Amniotic epithelial cell (primary cell): ENCODE measurements around the gene TMEFF1.

Experiments
- DNase-seq: peaks from one replicate; pipeline ENCODE4 v3.0.0-alpha.2; 2010; ENCODE audit warnings: low read depth

The TMEFF1 gene

GRCh38 chr9:100447041-100447440 is 25.9 kb upstream of the TMEFF1 start:
- DNase-seq = no peak

- DNase-seq = no peak
Measured at GRCh38 chr9:100448266-100448665, 24.7 kb upstream of the TMEFF1 start.

GRCh38 chr9:100449420-100449819 is 23.5 kb upstream of the TMEFF1 start:
- DNase-seq = no peak

GRCh38 chr9:100452894-100453293 is 20.1 kb upstream of the TMEFF1 start:
- DNase-seq = no peak

- no peak for DNase-seq
Measured at GRCh38 chr9:100455470-100455869, 17.5 kb upstream of the TMEFF1 start.

GRCh38 chr9:100457517-100457916 is 15.4 kb upstream of the TMEFF1 start:
- no peak for DNase-seq

- DNase-seq = no peak
Measured at GRCh38 chr9:100459963-100460362, 13.0 kb upstream of the TMEFF1 start.

GRCh38 chr9:100465274-100465673 is 7.7 kb upstream of the TMEFF1 start:
- DNase-seq = no peak

- no peak for DNase-seq
Measured at GRCh38 chr9:100465761-100466160, 7.2 kb upstream of the TMEFF1 start.

- no peak for DNase-seq
Measured at GRCh38 chr9:100466171-100466828, 6.6 kb upstream of the TMEFF1 start.

GRCh38 chr9:100466829-100467221 is 6.1 kb upstream of the TMEFF1 start:
- DNase-seq = no peak

- no peak for DNase-seq
Measured at GRCh38 chr9:100468041-100468440, 4.9 kb upstream of the TMEFF1 start.

- DNase-seq = no peak
Measured at GRCh38 chr9:100472268-100472667, 681 bp upstream of the TMEFF1 start.

- DNase-seq = peak; percentile 20
Measured at GRCh38 chr9:100473276-100474081, 530 bp downstream of the TMEFF1 start.

- peak; percentile 2 for DNase-seq
Measured at GRCh38 chr9:100474082-100474923, 1.4 kb downstream of the TMEFF1 start.

GRCh38 chr9:100474924-100475276 is 2.0 kb downstream of the TMEFF1 start:
- no peak for DNase-seq

- no peak for DNase-seq
Measured at GRCh38 chr9:100477241-100477640, 4.3 kb downstream of the TMEFF1 start.

- DNase-seq = no peak
Measured at GRCh38 chr9:100478192-100478591, 5.2 kb downstream of the TMEFF1 start.

- DNase-seq = no peak
Measured at GRCh38 chr9:100479820-100480219, 6.9 kb downstream of the TMEFF1 start.

- no peak for DNase-seq
Measured at GRCh38 chr9:100485196-100485595, 12.2 kb downstream of the TMEFF1 start.

- DNase-seq = no peak
Measured at GRCh38 chr9:100486479-100487176, 13.7 kb downstream of the TMEFF1 start.

GRCh38 chr9:100488177-100488576 is 15.2 kb downstream of the TMEFF1 start:
- no peak for DNase-seq
